Hepatocyte (in vitro differentiated cells): ENCODE measurements around the gene FMNL3.

Source experiments
- EZH2phosphoT487 ChIP-seq: fragments of 200-600 bp; sonication (generic); IDR thresholded peaks from one replicate; pipeline ENCODE4 v1.6.1; 2018; ENCODE audit warnings: antibody characterized with exemption, mild to moderate bottlenecking, low read depth, moderate library complexity; ENCODE audit not compliant: unreplicated experiment, severe bottlenecking
- TF ChIP-seq, protein P1 (sequence below): fragments of 200-600 bp; sonication (generic); IDR thresholded peaks from 2 replicates; pipeline ENCODE4 v1.5.1; 2016; ENCODE audit warnings: antibody characterized with exemption, mild to moderate bottlenecking; ENCODE audit not compliant: poor library complexity

- TF ChIP-seq EZH2phosphoT487 = no peak
- TF ChIP-seq, protein P1, sequence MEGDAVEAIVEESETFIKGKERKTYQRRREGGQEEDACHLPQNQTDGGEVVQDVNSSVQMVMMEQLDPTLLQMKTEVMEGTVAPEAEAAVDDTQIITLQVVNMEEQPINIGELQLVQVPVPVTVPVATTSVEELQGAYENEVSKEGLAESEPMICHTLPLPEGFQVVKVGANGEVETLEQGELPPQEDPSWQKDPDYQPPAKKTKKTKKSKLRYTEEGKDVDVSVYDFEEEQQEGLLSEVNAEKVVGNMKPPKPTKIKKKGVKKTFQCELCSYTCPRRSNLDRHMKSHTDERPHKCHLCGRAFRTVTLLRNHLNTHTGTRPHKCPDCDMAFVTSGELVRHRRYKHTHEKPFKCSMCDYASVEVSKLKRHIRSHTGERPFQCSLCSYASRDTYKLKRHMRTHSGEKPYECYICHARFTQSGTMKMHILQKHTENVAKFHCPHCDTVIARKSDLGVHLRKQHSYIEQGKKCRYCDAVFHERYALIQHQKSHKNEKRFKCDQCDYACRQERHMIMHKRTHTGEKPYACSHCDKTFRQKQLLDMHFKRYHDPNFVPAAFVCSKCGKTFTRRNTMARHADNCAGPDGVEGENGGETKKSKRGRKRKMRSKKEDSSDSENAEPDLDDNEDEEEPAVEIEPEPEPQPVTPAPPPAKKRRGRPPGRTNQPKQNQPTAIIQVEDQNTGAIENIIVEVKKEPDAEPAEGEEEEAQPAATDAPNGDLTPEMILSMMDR = no peak
These were observed 37.4 kb downstream of the FMNL3 start for GRCh38 chr12:49669796-49670195.
